ENCODE measurements around the gene INPP5A. TPM values are rescaled to one million over a fixed set of nuclear protein-coding genes. Genes with fewer than 3 reads are reported as not detected.

INPP5A gene
- total RNA-seq, 1 experiment from 2014 or later: 44.5 TPM

GRCh38 chr10:132657127-132657706 is 119.6 kb downstream of the INPP5A start:
- no TSS peak for BruUV-seq (replicated peaks)
- POLR2A ChIA-PET: no interaction called here
- Mint-ChIP-seq H3K9me3 (ENCODE audit: unreplicated experiment) (peaks cover 15% of the 10 kb centered on the region), H3K36me3 (ENCODE audit: insufficient read depth, unreplicated experiment) (peaks cover 6% of the 10 kb centered on the region), H3K27ac (ENCODE audit: unreplicated experiment) (no peak overlapping the region), H3K27me3 (ENCODE audit: insufficient read depth, unreplicated experiment) (no peaks in the 10 kb centered on the region), H3K4me3 (ENCODE audit: unreplicated experiment) (no peak overlapping the region), H3K4me1 (ENCODE audit: low read depth, unreplicated experiment) (no peaks in the 10 kb centered on the region)
- no peak overlapping the region for H3K4me3 ChIP-seq (ENCODE audit: low read depth, low read length)
- no peaks in the 10 kb centered on the region for H3K4me1 ChIP-seq
- DNase-seq: no peak
- no peak for TF ChIP-seq CTCF (IDR thresholded peaks at IDR 0.05; ENCODE audit: insufficient read depth in 1 of 2, low read depth in 1 of 2, low read length in 1 of 2, severe bottlenecking in 1 of 2, unreplicated experiment in 1 of 2)
- no peaks in the 10 kb centered on the region for H3K9me3 ChIP-seq
- H3K36me3 ChIP-seq (ENCODE audit: control insufficient read depth, insufficient read depth, low read length): peaks cover 5% of the 10 kb centered on the region
- CTCF ChIA-PET: no interaction called here
- intact Hi-C loops (cut with micrococcal nuclease; ENCODE audit: unreplicated experiment): no loop called here
- H3K27me3 ChIP-seq (replicated peaks; ENCODE audit: control insufficient read depth, insufficient read depth, low read length): no peaks in the 10 kb centered on the region

GRCh38 chr10:132657748-132658147 is 120.2 kb downstream of the INPP5A start:
- peaks cover 5% of the 10 kb centered on the region for H3K36me3 ChIP-seq (ENCODE audit: control insufficient read depth, insufficient read depth, low read length)
- TF ChIP-seq CTCF (IDR thresholded peaks at IDR 0.05; ENCODE audit: insufficient read depth in 1 of 2, low read depth in 1 of 2, low read length in 1 of 2, severe bottlenecking in 1 of 2, unreplicated experiment in 1 of 2): no peak
- no peak for DNase-seq
- H3K4me3 Mint-ChIP-seq (ENCODE audit: unreplicated experiment): no peak overlapping the region
- peaks cover 15% of the 10 kb centered on the region for H3K9me3 Mint-ChIP-seq (ENCODE audit: unreplicated experiment)
- CTCF ChIA-PET: no interaction called here
- H3K27me3 Mint-ChIP-seq (ENCODE audit: insufficient read depth, unreplicated experiment): no peaks in the 10 kb centered on the region
- H3K4me1 ChIP-seq: no peaks in the 10 kb centered on the region
- H3K9me3 ChIP-seq: no peaks in the 10 kb centered on the region
- peaks cover 6% of the 10 kb centered on the region for H3K36me3 Mint-ChIP-seq (ENCODE audit: insufficient read depth, unreplicated experiment)
- intact Hi-C loops (cut with micrococcal nuclease; ENCODE audit: unreplicated experiment): no loop called here
- no TSS peak for BruUV-seq (replicated peaks)
- H3K4me1 Mint-ChIP-seq (ENCODE audit: low read depth, unreplicated experiment): no peaks in the 10 kb centered on the region
- H3K27ac Mint-ChIP-seq (ENCODE audit: unreplicated experiment): no peak overlapping the region
- no peak overlapping the region for H3K4me3 ChIP-seq (ENCODE audit: low read depth, low read length)
- POLR2A ChIA-PET: no interaction called here
- H3K27me3 ChIP-seq (replicated peaks; ENCODE audit: control insufficient read depth, insufficient read depth, low read length): no peaks in the 10 kb centered on the region

GRCh38 chr10:132658546-132659205 is 121.1 kb downstream of the INPP5A start:
- Histone ChIP-seq H3K27me3 (replicated peaks; ENCODE audit: control insufficient read depth, insufficient read depth, low read length) (no peaks in the 10 kb centered on the region), H3K4me3 (ENCODE audit: low read depth, low read length) (no peak overlapping the region), H3K36me3 (ENCODE audit: control insufficient read depth, insufficient read depth, low read length) (peaks cover 5% of the 10 kb centered on the region), H3K9me3 (no peaks in the 10 kb centered on the region), H3K4me1 (no peaks in the 10 kb centered on the region)
- DNase-seq: no peak
- intact Hi-C loops (cut with micrococcal nuclease; ENCODE audit: unreplicated experiment): no loop called here
- H3K4me1 Mint-ChIP-seq (ENCODE audit: low read depth, unreplicated experiment): no peaks in the 10 kb centered on the region
- H3K4me3 Mint-ChIP-seq (ENCODE audit: unreplicated experiment): no peak overlapping the region
- H3K27ac Mint-ChIP-seq (ENCODE audit: unreplicated experiment): no peak overlapping the region
- no TSS peak for BruUV-seq (replicated peaks)
- peaks cover 15% of the 10 kb centered on the region for H3K9me3 Mint-ChIP-seq (ENCODE audit: unreplicated experiment)
- ChIA-PET CTCF (no interaction called here), POLR2A (interaction anchor here (0.6 kb wide), 1 partner anchor 554 kb away, joined by 3 read pairs; no protein-coding TSS in a partner anchor)
- no peaks in the 10 kb centered on the region for H3K27me3 Mint-ChIP-seq (ENCODE audit: insufficient read depth, unreplicated experiment)
- peaks cover 6% of the 10 kb centered on the region for H3K36me3 Mint-ChIP-seq (ENCODE audit: insufficient read depth, unreplicated experiment)
- TF ChIP-seq CTCF (IDR thresholded peaks at IDR 0.05; ENCODE audit: insufficient read depth in 1 of 2, low read depth in 1 of 2, low read length in 1 of 2, severe bottlenecking in 1 of 2, unreplicated experiment in 1 of 2): no peak
